ENCODE measurements around the gene FOLR1. TPM values are rescaled to one million over a fixed set of nuclear protein-coding genes. Genes with fewer than 3 reads are reported as not detected.

The FOLR1 gene
- total RNA-seq, 1 donor from 2014 or later: not detected

- H3K9me3 Mint-ChIP-seq: no peaks in the 10 kb centered on the region
- ChIA-PET CTCF (no interaction called here), POLR2A (interaction anchor here (0.5 to 0.7 kb wide), 2 partner anchors 11 to 13 kb away, joined by 3 to 9 read pairs; no protein-coding TSS in a partner anchor)
- H3K4me1 Mint-ChIP-seq: peaks cover 14% of the 10 kb centered on the region
- ATAC-seq (ENCODE audit: low read depth) (no peak), DNase-seq (no peak)
- no peak overlapping the region for H3K4me3 Mint-ChIP-seq
- no peak overlapping the region for H3K27ac Mint-ChIP-seq
- H3K36me3 Mint-ChIP-seq (ENCODE audit: low read depth): peaks cover 47% of the 10 kb centered on the region
- intact Hi-C loops (cut with micrococcal nuclease): loop anchor here (10.0 kb wide), 2 partner anchors 587 to 1157 kb away; partner anchors contain the start of gene ATG16L2
- TF ChIP-seq CTCF (IDR thresholded peaks at IDR 0.05): no peak
- no peaks in the 10 kb centered on the region for H3K27me3 Mint-ChIP-seq
Measured at GRCh38 chr11:72227316-72228228, 35.6 kb downstream of the FOLR1 start.

GRCh38 chr11:72228229-72228843 is 36.4 kb downstream of the FOLR1 start:
- DNase-seq: no peak
- no peak overlapping the region for H3K27ac Mint-ChIP-seq

DNA sequence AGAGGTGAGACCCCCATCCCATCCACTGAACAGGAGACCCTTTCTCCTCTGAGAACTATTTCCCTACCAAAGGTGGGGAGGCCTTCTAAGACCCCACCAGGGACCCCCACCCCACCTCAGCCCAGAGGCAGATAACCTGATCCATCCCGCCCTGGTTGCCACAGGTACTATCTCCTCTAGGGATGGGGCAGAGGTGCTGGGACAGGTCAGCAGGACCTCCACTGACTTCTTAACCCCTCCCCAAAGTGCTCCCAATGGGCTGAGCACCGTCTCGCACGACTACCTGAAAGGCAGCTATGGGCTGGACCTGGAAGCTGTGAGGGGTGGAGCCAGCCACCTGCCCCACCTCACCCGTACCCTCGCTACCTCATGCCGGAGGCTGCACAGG is 36.9 kb downstream of the FOLR1 start:
- H3K27ac Mint-ChIP-seq: no peak overlapping the region
- ChIA-PET POLR2A (no interaction called here), CTCF (no interaction called here)
- peaks cover 18% of the 10 kb centered on the region for H3K4me1 Mint-ChIP-seq
- TF ChIP-seq CTCF (IDR thresholded peaks at IDR 0.05): no peak
- no peaks in the 10 kb centered on the region for H3K9me3 Mint-ChIP-seq
- no peak for DNase-seq
- no peaks in the 10 kb centered on the region for H3K27me3 Mint-ChIP-seq
- intact Hi-C loops (cut with micrococcal nuclease): loop anchor here (10.0 kb wide), 2 partner anchors 586 to 1156 kb away; partner anchors contain the start of gene ATG16L2
- no peak for ATAC-seq (ENCODE audit: low read depth)
- H3K4me3 Mint-ChIP-seq: no peak overlapping the region
- peaks cover 58% of the 10 kb centered on the region for H3K36me3 Mint-ChIP-seq (ENCODE audit: low read depth)

More at GRCh38 chr11:72228229-72228843, 36.4 kb downstream of the FOLR1 start:
- no peak for ATAC-seq (ENCODE audit: low read depth)
- Mint-ChIP-seq H3K4me1 (peaks cover 13% of the 10 kb centered on the region), H3K27me3 (no peaks in the 10 kb centered on the region), H3K36me3 (ENCODE audit: low read depth) (peaks cover 53% of the 10 kb centered on the region), H3K9me3 (no peaks in the 10 kb centered on the region), H3K4me3 (no peak overlapping the region)
- intact Hi-C loops (cut with micrococcal nuclease): loop anchor here (10.0 kb wide), 2 partner anchors 586 to 1156 kb away; partner anchors contain the start of gene ATG16L2
- no peak for TF ChIP-seq CTCF (IDR thresholded peaks at IDR 0.05)
- POLR2A ChIA-PET: interaction anchor here (0.7 kb wide), 1 partner anchor 10 kb away, joined by 3 read pairs; no protein-coding TSS in a partner anchor
- CTCF ChIA-PET: no interaction called here

GRCh38 chr11:72229336-72229924 is 37.5 kb downstream of the FOLR1 start:
- no peak for DNase-seq
- Mint-ChIP-seq H3K36me3 (ENCODE audit: low read depth) (peaks cover 61% of the 10 kb centered on the region), H3K27me3 (no peaks in the 10 kb centered on the region), H3K4me1 (peaks cover 24% of the 10 kb centered on the region), H3K4me3 (no peak overlapping the region), H3K27ac (no peak overlapping the region), H3K9me3 (no peaks in the 10 kb centered on the region)
- ChIA-PET CTCF (no interaction called here), POLR2A (no interaction called here)
- intact Hi-C loops (cut with micrococcal nuclease): loop anchor here (10.0 kb wide), 2 partner anchors 585 to 1155 kb away; partner anchors contain the start of gene ATG16L2
- no peak for ATAC-seq (ENCODE audit: low read depth)
- no peak for TF ChIP-seq CTCF (IDR thresholded peaks at IDR 0.05)
